ENCODE data around the gene SYCP2.

SYCP2 gene

GRCh38 chr20:59945175-59945574 lies 11.7 kb upstream of the SYCP2 start:
- no peak for DNase-seq (ENCODE audit: low read depth in 2 of 2)

- DNase-seq (ENCODE audit: low read depth in 2 of 2): no peak
These were observed 11.3 kb upstream of the SYCP2 start for GRCh38 chr20:59944726-59945125.

- no peak for DNase-seq (ENCODE audit: low read depth in 2 of 2)
These were observed 8.8 kb upstream of the SYCP2 start for GRCh38 chr20:59942245-59942644.

- no peak for DNase-seq (ENCODE audit: low read depth in 2 of 2)
These were observed 7.5 kb upstream of the SYCP2 start for GRCh38 chr20:59940956-59941294.

GRCh38 chr20:59940129-59940955 lies 6.9 kb upstream of the SYCP2 start, which contains the start of the genes FAM217B and PPP1R3D:
Gene FAM217B (plus strand): TSS chr20:59940389. CDS start chr20:59943944, 3,555 bp downstream.
Gene PPP1R3D (minus strand): TSS chr20:59940305. CDS start chr20:59939931, 374 bp downstream.
- DNase-seq (ENCODE audit: low read depth in 2 of 2): peak; percentile 72 to 87

- DNase-seq (ENCODE audit: low read depth in 2 of 2): no peak
These were observed 6.4 kb upstream of the SYCP2 start for GRCh38 chr20:59939879-59940128.

- DNase-seq (ENCODE audit: low read depth in 2 of 2): no peak
These were observed 5.8 kb upstream of the SYCP2 start for GRCh38 chr20:59939052-59939878.

- no peak for DNase-seq (ENCODE audit: low read depth in 2 of 2)
These were observed 5.2 kb upstream of the SYCP2 start for GRCh38 chr20:59938696-59939051.

- no peak for DNase-seq (ENCODE audit: low read depth in 2 of 2)
These were observed 4.8 kb upstream of the SYCP2 start for GRCh38 chr20:59938221-59938620.

- DNase-seq (ENCODE audit: low read depth in 2 of 2): no peak
These were observed 3.7 kb upstream of the SYCP2 start for GRCh38 chr20:59937150-59937549.

GRCh38 chr20:59936409-59936808 lies 3.0 kb upstream of the SYCP2 start:
- no peak for DNase-seq (ENCODE audit: low read depth in 2 of 2)

GRCh38 chr20:59935457-59936185 lies 2.2 kb upstream of the SYCP2 start:
- DNase-seq (ENCODE audit: low read depth in 2 of 2): no peak

GRCh38 chr20:59933849-59934585 lies 580 bp upstream of the SYCP2 start:
- peak; percentile 41 to 64 for DNase-seq (ENCODE audit: low read depth in 2 of 2)

- no peak for DNase-seq (ENCODE audit: low read depth in 2 of 2)
These were observed 681 bp downstream of the SYCP2 start for GRCh38 chr20:59932616-59933295.

GRCh38 chr20:59931511-59932312 lies 1.7 kb downstream of the SYCP2 start:
- no peak for DNase-seq (ENCODE audit: low read depth in 2 of 2)

GRCh38 chr20:59925899-59926298 lies 7.5 kb downstream of the SYCP2 start:
- no peak for DNase-seq (ENCODE audit: low read depth in 2 of 2)

GRCh38 chr20:59925359-59925758 lies 8.1 kb downstream of the SYCP2 start:
- no peak for DNase-seq (ENCODE audit: low read depth in 2 of 2)

- no peak for DNase-seq (ENCODE audit: low read depth in 2 of 2)
These were observed 9.9 kb downstream of the SYCP2 start for GRCh38 chr20:59923514-59923913.

- DNase-seq (ENCODE audit: low read depth in 2 of 2): no peak
These were observed 12.5 kb downstream of the SYCP2 start for GRCh38 chr20:59920944-59921343.

GRCh38 chr20:59912609-59913008 lies 20.8 kb downstream of the SYCP2 start:
- no peak for DNase-seq (ENCODE audit: low read depth in 2 of 2)

Measured in stimulated activated CD8-positive, alpha-beta memory T cell treated with anti-CD3 and anti-CD28 coated beads, Interleukin-7, amount 100 ng/mL, for 4 hours (primary cell).